Progenitor cell of endocrine pancreas (in vitro differentiated cells): Measurements from ENCODE around the gene GAP43. TPM values are rescaled to one million over a fixed set of nuclear protein-coding genes. Genes with fewer than 3 reads are reported as not detected.
A peak's percentile ranks its signal among the peaks of the same experiment; 100 is the strongest.

ENCODE experiments used
- DNase-seq: peaks from one replicate; pipeline ENCODE4 v3.0.0; 2021; ENCODE audit warnings: low spot score; ENCODE audit not compliant: unreplicated experiment
- H3K27ac Mint-ChIP-seq: 2 replicates; pipeline ENCODE4 v1.8.0; 2021; ENCODE audit warnings: mild to moderate bottlenecking, moderate library complexity, mixed read lengths
- H3K27me3 Mint-ChIP-seq: 2 replicates; pipeline ENCODE4 v1.8.0; 2021; ENCODE audit warnings: mixed read lengths
- H3K36me3 Mint-ChIP-seq: 2 replicates; pipeline ENCODE4 v1.8.0; 2022; ENCODE audit warnings: mixed read lengths; ENCODE audit not compliant: insufficient read depth
- H3K4me1 Mint-ChIP-seq: 2 replicates; pipeline ENCODE4 v1.8.0; 2021; ENCODE audit warnings: low read depth, mixed read lengths
- H3K4me3 Mint-ChIP-seq: 2 replicates; pipeline ENCODE4 v1.8.0; 2021; ENCODE audit warnings: low read depth, mild to moderate bottlenecking, moderate library complexity, mixed read lengths
- H3K9me3 Mint-ChIP-seq: 2 replicates; pipeline ENCODE4 v1.8.0; 2021; ENCODE audit warnings: low read depth, mixed read lengths
- CTCF ChIP-seq: fragments of 200-600 bp; sonication (generic); IDR thresholded peaks from one replicate; pipeline ENCODE4 v1.5.0; 2021; ENCODE audit warnings: antibody characterized with exemption, mild to moderate bottlenecking; ENCODE audit not compliant: unreplicated experiment
- long read RNA-seq: library from polyadenylated mRNA; unstranded; transcript quantifications from one replicate; pipeline ENCODE4 v2.0.0, GENCODE V29; 2020
- total RNA-seq: library from RNA; stranded (reverse); gene quantifications from 2 replicates; pipeline ENCODE4 v1.2.1, GENCODE V29; 2021

GAP43 gene
- 9.6 and 11.7 TPM in 2 replicates for total RNA-seq
- long read RNA-seq, transcript GAP43-201 (3 exons, 1,691 nt), result major isoform, 5 of 7 reads
- long read RNA-seq, partial matches to known transcripts, result 2 of 7 reads
- long read RNA-seq, other reads (novel, unspliced or antisense), result 0 of 7 reads

- Mint-ChIP-seq H3K36me3 (no peaks in the 10 kb centered on the region), H3K4me1 (peaks cover 8% of the 10 kb centered on the region), H3K27me3 (peaks cover 51% of the 10 kb centered on the region), H3K9me3 (no peaks in the 10 kb centered on the region), H3K27ac (peak within 1 kb of the TSS; percentile 32), H3K4me3 (peak within 1 kb of the TSS; percentile 60)
- DNase-seq, result no peak
- TF ChIP-seq CTCF, result no peak
Observed at GRCh38 chr3:115623044-115623868, at the start of gene GAP43. GAP43 (plus strand) TSS chr3:115623510; CDS start chr3:115623690, 180 bp downstream.

GRCh38 chr3:115576325-115576875 lies 46.9 kb upstream of the GAP43 start:
- no peak for DNase-seq
- Mint-ChIP-seq H3K4me1 (no peaks in the 10 kb centered on the region), H3K4me3 (no peak overlapping the region), H3K36me3 (no peaks in the 10 kb centered on the region), H3K27me3 (no peaks in the 10 kb centered on the region), H3K27ac (no peak overlapping the region), H3K9me3 (no peaks in the 10 kb centered on the region)
- no peak for TF ChIP-seq CTCF

- Mint-ChIP-seq H3K4me1 (no peaks in the 10 kb centered on the region), H3K27me3 (no peaks in the 10 kb centered on the region), H3K36me3 (no peaks in the 10 kb centered on the region), H3K9me3 (no peaks in the 10 kb centered on the region), H3K27ac (no peak overlapping the region), H3K4me3 (no peak overlapping the region)
- DNase-seq, result no peak
- TF ChIP-seq CTCF, result no peak
Observed at GRCh38 chr3:115577000-115577399, 46.3 kb upstream of the GAP43 start.

- H3K27me3 Mint-ChIP-seq, result no peaks in the 10 kb centered on the region
- no peak overlapping the region for H3K27ac Mint-ChIP-seq
- DNase-seq, result no peak
- H3K9me3 Mint-ChIP-seq, result no peaks in the 10 kb centered on the region
- H3K4me3 Mint-ChIP-seq, result no peak overlapping the region
- no peaks in the 10 kb centered on the region for H3K4me1 Mint-ChIP-seq
- no peaks in the 10 kb centered on the region for H3K36me3 Mint-ChIP-seq
- TF ChIP-seq CTCF, result no peak
Observed at GRCh38 chr3:115578331-115578730, 45.0 kb upstream of the GAP43 start.

GRCh38 chr3:115580566-115580965 lies 42.7 kb upstream of the GAP43 start:
- no peaks in the 10 kb centered on the region for H3K27me3 Mint-ChIP-seq
- H3K9me3 Mint-ChIP-seq, result no peaks in the 10 kb centered on the region
- DNase-seq, result no peak
- H3K4me3 Mint-ChIP-seq, result no peak overlapping the region
- H3K36me3 Mint-ChIP-seq, result no peaks in the 10 kb centered on the region
- H3K4me1 Mint-ChIP-seq, result no peaks in the 10 kb centered on the region
- no peak overlapping the region for H3K27ac Mint-ChIP-seq
- TF ChIP-seq CTCF, result no peak
